ENCODE results near the gene HNRNPC. TPM values are rescaled to one million over a fixed set of nuclear protein-coding genes. Genes with fewer than 3 reads are reported as not detected.

The HNRNPC gene
- total and polyA plus RNA-seq, 10 of the 15 experiments (the other 5 are each of a cell fraction or from before 2014, with no cell fraction given) = 679 to 1,492 (median 1,262) TPM

DNA sequence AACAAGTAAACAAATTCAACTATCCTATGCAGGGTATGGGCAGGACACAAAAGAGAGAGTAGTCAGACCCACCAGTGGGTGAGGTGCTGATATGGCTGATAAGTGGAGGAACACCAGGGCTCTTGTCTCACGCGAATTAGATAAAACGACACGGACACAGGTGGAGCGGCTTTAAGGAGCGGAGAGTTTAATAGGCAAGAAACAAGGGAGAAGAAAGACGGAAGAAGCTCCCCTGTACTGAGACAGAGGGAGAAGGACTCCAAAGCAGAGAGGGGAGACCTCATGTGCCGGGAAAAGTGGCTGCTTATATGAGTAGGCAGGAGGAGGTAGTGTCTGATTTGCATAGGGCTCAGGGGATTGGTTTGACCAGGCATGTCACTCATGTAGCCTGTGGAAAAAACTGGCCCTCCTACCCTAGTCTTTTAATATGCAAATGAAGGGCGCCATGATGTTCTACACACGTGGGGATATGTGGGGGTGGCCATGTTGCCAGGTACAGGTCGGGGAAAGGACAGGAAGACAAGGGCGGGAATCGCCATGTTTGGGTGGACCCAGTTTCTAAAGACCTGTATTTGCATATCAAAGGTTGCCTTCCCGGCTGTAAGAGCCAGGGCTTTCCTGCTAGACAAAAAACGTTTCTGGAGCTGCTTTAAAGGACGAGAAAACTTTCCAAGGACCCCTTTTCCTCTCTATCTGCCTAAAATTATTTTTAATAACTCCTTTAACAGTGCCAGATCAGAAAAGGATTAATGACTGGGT lies 39.4 kb upstream of the HNRNPC start (continued):
- no peak for TF ChIP-seq NFYA (IDR thresholded peaks at IDR 0.05; ENCODE audit: borderline replicate concordance, low read depth, low read length)
- TF ChIP-seq STAT3 (IDR thresholded peaks at IDR 0.05; ENCODE audit: low read depth, low read length) = no peak
- TF ChIP-seq SUZ12 (IDR thresholded peaks at IDR 0.05; ENCODE audit: unreplicated experiment) = no peak
- peak; percentile 48 to 58; a peak in 2 of 4 replicates for TF ChIP-seq BHLHE40 (IDR thresholded peaks at IDR 0.05; ENCODE audit: borderline replicate concordance in 1 of 2, low read depth in 2 of 2, low read length in 1 of 2)
- peak; percentile 71; the same call in 1 of the 2 replicates for TF ChIP-seq NBN (IDR thresholded peaks at IDR 0.05)
- TF ChIP-seq, protein P1, sequence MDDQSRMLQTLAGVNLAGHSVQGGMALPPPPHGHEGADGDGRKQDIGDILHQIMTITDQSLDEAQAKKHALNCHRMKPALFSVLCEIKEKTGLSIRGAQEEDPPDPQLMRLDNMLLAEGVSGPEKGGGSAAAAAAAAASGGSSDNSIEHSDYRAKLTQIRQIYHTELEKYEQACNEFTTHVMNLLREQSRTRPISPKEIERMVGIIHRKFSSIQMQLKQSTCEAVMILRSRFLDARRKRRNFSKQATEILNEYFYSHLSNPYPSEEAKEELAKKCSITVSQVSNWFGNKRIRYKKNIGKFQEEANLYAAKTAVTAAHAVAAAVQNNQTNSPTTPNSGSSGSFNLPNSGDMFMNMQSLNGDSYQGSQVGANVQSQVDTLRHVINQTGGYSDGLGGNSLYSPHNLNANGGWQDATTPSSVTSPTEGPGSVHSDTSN (IDR thresholded peaks at IDR 0.05; ENCODE audit: insufficient replicate concordance, low read depth, low read length) = peak; percentile 93
- TF ChIP-seq TBL1XR1 (IDR thresholded peaks at IDR 0.05; ENCODE audit: low read depth, low read length) = no peak
- peak; percentile 80; the same call in 1 of the 2 replicates for TF ChIP-seq DPF2 (IDR thresholded peaks at IDR 0.05)
- no peak for TF ChIP-seq CHD1 (IDR thresholded peaks at IDR 0.05; ENCODE audit: low read depth, low read length)
- TF ChIP-seq, protein P2, sequence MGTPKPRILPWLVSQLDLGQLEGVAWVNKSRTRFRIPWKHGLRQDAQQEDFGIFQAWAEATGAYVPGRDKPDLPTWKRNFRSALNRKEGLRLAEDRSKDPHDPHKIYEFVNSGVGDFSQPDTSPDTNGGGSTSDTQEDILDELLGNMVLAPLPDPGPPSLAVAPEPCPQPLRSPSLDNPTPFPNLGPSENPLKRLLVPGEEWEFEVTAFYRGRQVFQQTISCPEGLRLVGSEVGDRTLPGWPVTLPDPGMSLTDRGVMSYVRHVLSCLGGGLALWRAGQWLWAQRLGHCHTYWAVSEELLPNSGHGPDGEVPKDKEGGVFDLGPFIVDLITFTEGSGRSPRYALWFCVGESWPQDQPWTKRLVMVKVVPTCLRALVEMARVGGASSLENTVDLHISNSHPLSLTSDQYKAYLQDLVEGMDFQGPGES (IDR thresholded peaks at IDR 0.05) = no peak
- TF ChIP-seq PML (IDR thresholded peaks at IDR 0.05; ENCODE audit: low read length) = peak; percentile 97
- TF ChIP-seq RELA (IDR thresholded peaks at IDR 0.05; ENCODE audit: borderline replicate concordance, partially characterized antibody) = peak; percentile 27
- no peak for TF ChIP-seq BMI1 (IDR thresholded peaks at IDR 0.05; ENCODE audit: borderline replicate concordance)
- no peak for TF ChIP-seq SMC3 (IDR thresholded peaks at IDR 0.05; ENCODE audit: borderline replicate concordance, low read length)
- no peak for TF ChIP-seq MEF2A (IDR thresholded peaks at IDR 0.05; ENCODE audit: insufficient read depth, low read depth, low read length)
- TF ChIP-seq HDAC2 (IDR thresholded peaks at IDR 0.05) = no peak
- TF ChIP-seq, protein P3, sequence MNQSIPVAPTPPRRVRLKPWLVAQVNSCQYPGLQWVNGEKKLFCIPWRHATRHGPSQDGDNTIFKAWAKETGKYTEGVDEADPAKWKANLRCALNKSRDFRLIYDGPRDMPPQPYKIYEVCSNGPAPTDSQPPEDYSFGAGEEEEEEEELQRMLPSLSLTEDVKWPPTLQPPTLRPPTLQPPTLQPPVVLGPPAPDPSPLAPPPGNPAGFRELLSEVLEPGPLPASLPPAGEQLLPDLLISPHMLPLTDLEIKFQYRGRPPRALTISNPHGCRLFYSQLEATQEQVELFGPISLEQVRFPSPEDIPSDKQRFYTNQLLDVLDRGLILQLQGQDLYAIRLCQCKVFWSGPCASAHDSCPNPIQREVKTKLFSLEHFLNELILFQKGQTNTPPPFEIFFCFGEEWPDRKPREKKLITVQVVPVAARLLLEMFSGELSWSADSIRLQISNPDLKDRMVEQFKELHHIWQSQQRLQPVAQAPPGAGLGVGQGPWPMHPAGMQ (IDR thresholded peaks at IDR 0.05; ENCODE audit: borderline replicate concordance) = no peak
- peak; percentile 86 for TF ChIP-seq ELK1 (IDR thresholded peaks at IDR 0.05; ENCODE audit: low read depth, low read length)
- no peak for TF ChIP-seq RFX5 (IDR thresholded peaks at IDR 0.05; ENCODE audit: low read depth, low read length)
- TF ChIP-seq, protein P4, sequence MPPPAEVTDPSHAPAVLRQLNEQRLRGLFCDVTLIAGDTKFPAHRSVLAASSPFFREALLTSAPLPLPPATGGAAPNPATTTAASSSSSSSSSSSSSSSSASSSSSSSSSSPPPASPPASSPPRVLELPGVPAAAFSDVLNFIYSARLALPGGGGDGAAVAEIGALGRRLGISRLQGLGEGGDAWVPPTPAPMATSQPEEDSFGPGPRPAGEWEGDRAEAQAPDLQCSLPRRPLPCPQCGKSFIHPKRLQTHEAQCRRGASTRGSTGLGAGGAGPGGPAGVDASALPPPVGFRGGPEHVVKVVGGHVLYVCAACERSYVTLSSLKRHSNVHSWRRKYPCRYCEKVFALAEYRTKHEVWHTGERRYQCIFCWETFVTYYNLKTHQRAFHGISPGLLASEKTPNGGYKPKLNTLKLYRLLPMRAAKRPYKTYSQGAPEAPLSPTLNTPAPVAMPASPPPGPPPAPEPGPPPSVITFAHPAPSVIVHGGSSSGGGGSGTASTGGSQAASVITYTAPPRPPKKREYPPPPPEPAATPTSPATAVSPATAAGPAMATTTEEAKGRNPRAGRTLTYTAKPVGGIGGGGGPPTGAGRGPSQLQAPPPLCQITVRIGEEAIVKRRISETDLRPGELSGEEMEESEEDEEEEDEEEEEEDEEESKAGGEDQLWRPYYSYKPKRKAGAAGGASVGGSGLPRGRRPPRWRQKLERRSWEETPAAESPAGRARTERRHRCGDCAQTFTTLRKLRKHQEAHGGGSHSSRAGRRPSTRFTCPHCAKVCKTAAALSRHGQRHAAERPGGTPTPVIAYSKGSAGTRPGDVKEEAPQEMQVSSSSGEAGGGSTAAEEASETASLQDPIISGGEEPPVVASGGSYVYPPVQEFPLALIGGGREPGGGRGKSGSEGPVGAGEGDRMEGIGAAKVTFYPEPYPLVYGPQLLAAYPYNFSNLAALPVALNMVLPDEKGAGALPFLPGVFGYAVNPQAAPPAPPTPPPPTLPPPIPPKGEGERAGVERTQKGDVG (CRISPR knock-in tag; IDR thresholded peaks at IDR 0.05) = no peak
- no peak for TF ChIP-seq SREBF1 (IDR thresholded peaks at IDR 0.05; ENCODE audit: low read length)
- TF ChIP-seq, protein P5, sequence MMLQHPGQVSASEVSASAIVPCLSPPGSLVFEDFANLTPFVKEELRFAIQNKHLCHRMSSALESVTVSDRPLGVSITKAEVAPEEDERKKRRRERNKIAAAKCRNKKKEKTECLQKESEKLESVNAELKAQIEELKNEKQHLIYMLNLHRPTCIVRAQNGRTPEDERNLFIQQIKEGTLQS (IDR thresholded peaks at IDR 0.05; ENCODE audit: borderline replicate concordance, extremely low read depth, low read depth, low read length) = no peak

Data from GM12878 (cell line).